H9 (cell line): Measurements from ENCODE around the gene MED9. TPM values are rescaled to one million over a fixed set of nuclear protein-coding genes. Genes with fewer than 3 reads are reported as not detected.

ENCODE experiments used
- DNase-seq: peaks from one replicate; pipeline ENCODE4 v3.0.0-alpha.2; 2017
- H2AFZ ChIP-seq: one replicate; pipeline ENCODE4 v1.6.1; 2013; ENCODE audit warnings: mild to moderate bottlenecking, low read length, control low read depth, moderate library complexity
- H2AK5ac ChIP-seq: 2 replicates; pipeline ENCODE4 v1.6.1; 2013; ENCODE audit warnings: low read length, control low read depth, mixed read lengths; ENCODE audit not compliant: insufficient read length
- H2BK120ac ChIP-seq: one replicate; pipeline ENCODE4 v1.6.1; 2013; ENCODE audit warnings: low read depth, mild to moderate bottlenecking, low read length, control low read depth, inconsistent platforms; ENCODE audit not compliant: poor library complexity, severe bottlenecking
- H2BK12ac ChIP-seq: 2 replicates; pipeline ENCODE4 v1.6.1; 2013; ENCODE audit warnings: low read length, control low read depth, mixed read lengths, low read depth; ENCODE audit not compliant: insufficient read length
- H2BK15ac ChIP-seq: 2 replicates; pipeline ENCODE4 v1.6.1; 2013; ENCODE audit warnings: low read depth, low read length, control low read depth
- H2BK20ac ChIP-seq: one replicate; pipeline ENCODE4 v1.6.1; 2013; ENCODE audit warnings: low read depth, mild to moderate bottlenecking, low read length, control low read depth, inconsistent platforms; ENCODE audit not compliant: poor library complexity, severe bottlenecking
- H2BK5ac ChIP-seq: 2 replicates; pipeline ENCODE4 v1.6.1; 2013; ENCODE audit warnings: low read length, control low read depth, mixed read lengths; ENCODE audit not compliant: insufficient read length
- H3K14ac ChIP-seq: 2 replicates; pipeline ENCODE4 v1.6.1; 2013; ENCODE audit warnings: low read length, control low read depth; ENCODE audit not compliant: insufficient read depth
- H3K18ac ChIP-seq: 2 replicates; pipeline ENCODE4 v1.6.1; 2013; ENCODE audit warnings: low read depth, mild to moderate bottlenecking, mixed read lengths, low read length, control low read depth; ENCODE audit not compliant: insufficient read length
- H3K23ac ChIP-seq: 2 replicates; pipeline ENCODE4 v1.6.1; 2013; ENCODE audit warnings: low read length, control low read depth, mixed read lengths, low read depth; ENCODE audit not compliant: insufficient read length
- H3K23me2 ChIP-seq: 2 replicates; pipeline ENCODE4 v1.6.1; 2013; ENCODE audit warnings: low read depth, mild to moderate bottlenecking, mixed read lengths, low read length, control low read depth; ENCODE audit not compliant: insufficient read length, poor library complexity, severe bottlenecking
- H3K27ac ChIP-seq: 2 replicates; pipeline ENCODE4 v1.5.1; 2013; ENCODE audit warnings: low read length, control low read depth, mixed read lengths, low read depth; ENCODE audit not compliant: insufficient read length
- H3K27me3 ChIP-seq: 2 replicates; pipeline ENCODE4 v1.6.1; 2013; ENCODE audit warnings: low read length, control low read depth, inconsistent platforms; ENCODE audit not compliant: insufficient read depth
- H3K4ac ChIP-seq: 2 replicates; pipeline ENCODE4 v1.6.1; 2013; ENCODE audit warnings: low read depth, mild to moderate bottlenecking, control low read depth, inconsistent platforms, low read length, moderate library complexity
- H3K4me1 ChIP-seq: 2 replicates; pipeline ENCODE4 v1.6.1; 2013; ENCODE audit warnings: low read length, control low read depth, inconsistent platforms; ENCODE audit not compliant: insufficient read depth
- H3K4me2 ChIP-seq: 2 replicates; pipeline ENCODE4 v1.6.1; 2013; ENCODE audit warnings: low read length, control low read depth, mixed read lengths; ENCODE audit not compliant: insufficient read length, insufficient read depth
- H3K56ac ChIP-seq: 2 replicates; pipeline ENCODE4 v1.6.1; 2013; ENCODE audit warnings: low read depth, mild to moderate bottlenecking, mixed read lengths, low read length, control low read depth; ENCODE audit not compliant: insufficient read length
- H3K79me1 ChIP-seq: 2 replicates; pipeline ENCODE4 v1.6.1; 2013; ENCODE audit warnings: low read depth, mild to moderate bottlenecking, moderate library complexity, low read length, control low read depth, inconsistent platforms; ENCODE audit not compliant: insufficient read depth, poor library complexity, severe bottlenecking
- H3K79me2 ChIP-seq: 2 replicates; pipeline ENCODE4 v1.6.1; 2013; ENCODE audit warnings: low read length, control low read depth, inconsistent platforms; ENCODE audit not compliant: insufficient read depth
- H3K9ac ChIP-seq: 2 replicates; pipeline ENCODE4 v1.6.1; 2013; ENCODE audit warnings: low read length, control low read depth, mixed read lengths; ENCODE audit not compliant: insufficient read length; ENCODE audit errors: extremely low read depth
- H3K9me3 ChIP-seq: one replicate; pipeline ENCODE4 v1.6.1; 2013; ENCODE audit warnings: low read depth, low read length, inconsistent platforms; ENCODE audit not compliant: control insufficient read depth
- H3T11ph ChIP-seq: one replicate; pipeline ENCODE4 v1.6.1; 2013; ENCODE audit warnings: mild to moderate bottlenecking, low read length, control low read depth, inconsistent platforms
- H4K20me1 ChIP-seq: one replicate; pipeline ENCODE4 v1.6.1; 2013; ENCODE audit not compliant: control insufficient read depth, insufficient read length, insufficient read depth
- H4K5ac ChIP-seq: 2 replicates; pipeline ENCODE4 v1.6.1; 2013; ENCODE audit warnings: low read depth, mild to moderate bottlenecking, mixed read lengths, low read length, control low read depth; ENCODE audit not compliant: insufficient read length
- H4K8ac ChIP-seq: replicated peaks from 2 replicates; pipeline ENCODE4 v1.6.1; 2013; ENCODE audit warnings: low read length, control low read depth, mixed read lengths, low read depth; ENCODE audit not compliant: insufficient read length
- H4K91ac ChIP-seq: 2 replicates; pipeline ENCODE4 v1.6.1; 2013; ENCODE audit warnings: low read depth, mild to moderate bottlenecking, moderate library complexity, mixed read lengths, low read length, control low read depth; ENCODE audit not compliant: insufficient read length
- H3K27ac Mint-ChIP-seq, 3 experiments: 2 replicates in 2 of 3; 3 replicates in 1 of 3; pipeline ENCODE4 v1.8.0; 2020 to 2021; ENCODE audit warnings: mixed read lengths in 3 of 3, mild to moderate bottlenecking in 1 of 3, moderate library complexity in 1 of 3
- H3K27me3 Mint-ChIP-seq: 2 replicates; pipeline ENCODE4 v1.8.0; 2021; ENCODE audit warnings: low read depth, mild to moderate bottlenecking, moderate library complexity, mixed read lengths
- H3K36me3 Mint-ChIP-seq, 3 experiments: 2 replicates in 2 of 3; 3 replicates in 1 of 3; pipeline ENCODE4 v1.8.0; 2020 to 2021; ENCODE audit warnings: low read depth in 3 of 3, mixed read lengths in 3 of 3; ENCODE audit not compliant: insufficient read depth in 1 of 3
- H3K4me1 Mint-ChIP-seq, 2 experiments: 2 replicates each; pipeline ENCODE4 v1.8.0; 2020; ENCODE audit warnings: mixed read lengths in 2 of 2
- H3K4me3 Mint-ChIP-seq, 2 experiments: 2 replicates in 1 of 2; 3 replicates in 1 of 2; pipeline ENCODE4 v1.8.0; 2020 to 2021; ENCODE audit warnings: mild to moderate bottlenecking in 2 of 2, mixed read lengths in 2 of 2, moderate library complexity in 1 of 2
- H3K9me3 Mint-ChIP-seq, 2 experiments: 2 replicates in 1 of 2; 3 replicates in 1 of 2; pipeline ENCODE4 v1.8.0; 2020; ENCODE audit warnings: mild to moderate bottlenecking in 2 of 2, mixed read lengths in 2 of 2, moderate library complexity in 1 of 2
- CTCF ChIP-seq: fragments of 200-600 bp; sonication (generic); conservative IDR thresholded peaks from 3 replicates; pipeline ENCODE4 v1.8.0; 2021; ENCODE audit warnings: antibody characterized with exemption, mild to moderate bottlenecking
- WGBS: extraction: QIAGEN DNeasy Blood & Tissue Kit; methylation state at CpG from one replicate; pipeline ENCODE4 v1.1.7; 2013; ENCODE audit warnings: missing lambda C conversion rate, low lambda C conversion rate, mixed read lengths; ENCODE audit not compliant: insufficient read length; ENCODE audit errors: extremely low coverage; 5-methylcytosine and 5-hydroxymethylcytosine counted together
- total RNA-seq: library from RNA; stranded (reverse); gene quantifications from 2 replicates; pipeline ENCODE4 v1.2.1, GENCODE V29; 2021

MED9 gene
- total RNA-seq, 1 experiment from 2014 or later: 20.0 TPM

- no peak overlapping the region for H4K8ac ChIP-seq
- H4K5ac ChIP-seq: no peak overlapping the region
- H3K9me3 Mint-ChIP-seq: no peaks in the 10 kb centered on the region
- H2AFZ ChIP-seq: no peak overlapping the region
- no peak overlapping the region for H3K27ac ChIP-seq
- no peaks in the 10 kb centered on the region for H3K79me2 ChIP-seq
- no peak overlapping the region for H2BK15ac ChIP-seq
- no peak overlapping the region for H3K23ac ChIP-seq
- no peak overlapping the region for H2BK20ac ChIP-seq
- no peak overlapping the region; the same call in 1 of the 2 replicates for H3K14ac ChIP-seq
- H2BK5ac ChIP-seq: no peak overlapping the region
- H3K9me3 ChIP-seq: no peaks in the 10 kb centered on the region
- no peaks in the 10 kb centered on the region for H4K20me1 ChIP-seq
- H3K4ac ChIP-seq: no peak overlapping the region
- no CpG with 5 or more reads among the region's 22 CpGs for WGBS
- no peak for DNase-seq
- peaks cover 12 to 17% of the 10 kb centered on the region in 2 experiments; a peak in 3 of 4 replicates for H3K4me1 Mint-ChIP-seq
- H3K4me1 ChIP-seq: no peaks in the 10 kb centered on the region
- H3K79me1 ChIP-seq: no peaks in the 10 kb centered on the region
- no peak overlapping the region for H2BK120ac ChIP-seq
- no peak overlapping the region for H4K91ac ChIP-seq
- no peak overlapping the region for H3K4me2 ChIP-seq
- H3K18ac ChIP-seq: no peak overlapping the region
- H3K23me2 ChIP-seq: no peaks in the 10 kb centered on the region
- H3T11ph ChIP-seq: no peak overlapping the region
- no peak overlapping the region for H3K56ac ChIP-seq
- no peak overlapping the region for H2AK5ac ChIP-seq
- no peaks in the 10 kb centered on the region for H3K27me3 ChIP-seq
- no peak overlapping the region for H3K27ac Mint-ChIP-seq
- H3K36me3 Mint-ChIP-seq: no peaks in the 10 kb centered on the region
- peaks cover 3% of the 10 kb centered on the region for H3K27me3 Mint-ChIP-seq
- TF ChIP-seq CTCF: no peak
- H2BK12ac ChIP-seq: no peak overlapping the region
- no peak overlapping the region for H3K4me3 Mint-ChIP-seq
- no peak overlapping the region for H3K9ac ChIP-seq
Observed at GRCh38 chr17:17505610-17506171, 28.9 kb downstream of the MED9 start.
